ENCODE data around the gene ZSWIM3.
"Not testable (repeated sequence)": the region's sequence is repeated elsewhere in the genome, so short reads cannot be mapped to it uniquely, and the experiment has no call there.

The ZSWIM3 gene

DNA sequence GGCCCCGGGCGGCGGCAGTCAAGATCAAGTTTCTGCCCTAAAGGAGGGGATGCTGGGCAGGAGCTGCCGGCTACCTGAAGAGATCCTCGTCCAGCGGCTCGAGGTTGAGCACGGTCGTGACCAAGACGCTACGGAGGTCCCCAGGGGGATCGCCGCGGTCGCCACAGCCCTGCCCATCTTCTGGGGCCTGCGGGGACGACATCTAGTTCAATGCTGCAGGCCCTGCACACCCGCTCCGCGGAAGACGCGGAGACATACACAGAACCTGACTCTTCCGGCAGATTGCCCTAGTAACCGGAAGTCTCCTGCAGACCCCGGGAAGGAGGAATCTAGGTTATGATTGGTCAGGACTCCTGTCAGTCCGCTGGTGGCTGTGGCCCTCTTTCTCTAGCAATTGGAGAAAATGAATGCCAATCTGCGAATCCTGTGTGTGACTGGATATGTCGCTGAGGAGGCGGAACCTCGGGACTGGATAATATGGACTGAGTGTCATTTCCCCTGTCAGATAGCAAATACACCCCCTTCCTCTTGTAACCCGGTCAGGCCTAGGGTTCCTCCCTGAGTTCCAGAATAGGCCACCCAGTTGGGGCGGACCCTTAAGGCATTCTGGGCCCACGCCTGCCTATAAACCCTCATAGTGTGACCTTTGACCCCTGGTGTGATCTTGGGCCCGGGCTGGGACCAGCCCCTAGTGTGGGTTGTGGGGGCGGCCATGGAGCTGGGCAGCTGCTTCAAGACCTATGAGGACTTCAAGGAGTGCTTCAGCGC lies at the start of gene ZSWIM3, which contains the start of gene ACOT8:
Gene ZSWIM3 (plus strand): TSS at position 501 of the 768 bp plus-strand sequence. CDS start 212 bp downstream, at position 713.
Gene ACOT8 (minus strand): TSS at position 279 of the 768 bp plus-strand sequence. CDS start 77 bp downstream, at position 202.
- FAIRE-seq: peak; percentile 63

DNA sequence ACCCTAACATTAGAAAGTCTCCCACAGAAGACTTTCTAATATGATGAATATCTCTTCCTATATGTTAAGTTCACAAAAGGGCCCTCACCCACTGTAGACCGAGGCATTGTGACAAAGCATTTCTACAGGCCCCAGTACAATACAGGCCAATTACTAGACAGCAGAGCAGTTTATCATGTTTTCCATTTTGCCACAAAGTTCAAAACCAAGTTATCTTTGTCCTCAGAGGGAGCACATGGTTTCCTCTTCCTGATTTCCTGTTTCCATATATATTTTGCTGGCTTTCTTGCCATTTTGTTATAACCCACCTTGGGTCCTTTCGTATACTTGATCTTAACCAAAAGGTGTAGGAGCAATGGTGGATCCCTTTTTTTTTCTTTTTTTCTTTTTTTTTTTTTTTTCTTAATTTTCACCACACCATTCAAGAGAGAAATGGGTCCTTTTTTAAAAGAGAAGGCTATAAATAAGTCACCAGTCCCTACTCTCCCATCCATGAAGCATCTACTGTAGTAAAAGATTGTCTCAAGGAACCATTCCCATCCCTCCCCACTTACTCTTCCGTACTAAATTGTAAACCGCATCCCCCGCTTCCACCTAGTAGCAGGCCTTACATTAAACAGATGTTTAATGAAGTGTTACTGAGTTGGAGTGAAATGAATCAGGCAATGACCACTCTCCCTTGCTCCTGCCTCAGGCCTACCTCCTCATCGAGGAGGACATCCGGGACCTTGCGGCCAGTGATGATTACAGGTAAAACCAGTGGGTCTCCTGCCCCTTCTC lies 47.0 kb upstream of the ZSWIM3 start:
- no peak for FAIRE-seq

DNA sequence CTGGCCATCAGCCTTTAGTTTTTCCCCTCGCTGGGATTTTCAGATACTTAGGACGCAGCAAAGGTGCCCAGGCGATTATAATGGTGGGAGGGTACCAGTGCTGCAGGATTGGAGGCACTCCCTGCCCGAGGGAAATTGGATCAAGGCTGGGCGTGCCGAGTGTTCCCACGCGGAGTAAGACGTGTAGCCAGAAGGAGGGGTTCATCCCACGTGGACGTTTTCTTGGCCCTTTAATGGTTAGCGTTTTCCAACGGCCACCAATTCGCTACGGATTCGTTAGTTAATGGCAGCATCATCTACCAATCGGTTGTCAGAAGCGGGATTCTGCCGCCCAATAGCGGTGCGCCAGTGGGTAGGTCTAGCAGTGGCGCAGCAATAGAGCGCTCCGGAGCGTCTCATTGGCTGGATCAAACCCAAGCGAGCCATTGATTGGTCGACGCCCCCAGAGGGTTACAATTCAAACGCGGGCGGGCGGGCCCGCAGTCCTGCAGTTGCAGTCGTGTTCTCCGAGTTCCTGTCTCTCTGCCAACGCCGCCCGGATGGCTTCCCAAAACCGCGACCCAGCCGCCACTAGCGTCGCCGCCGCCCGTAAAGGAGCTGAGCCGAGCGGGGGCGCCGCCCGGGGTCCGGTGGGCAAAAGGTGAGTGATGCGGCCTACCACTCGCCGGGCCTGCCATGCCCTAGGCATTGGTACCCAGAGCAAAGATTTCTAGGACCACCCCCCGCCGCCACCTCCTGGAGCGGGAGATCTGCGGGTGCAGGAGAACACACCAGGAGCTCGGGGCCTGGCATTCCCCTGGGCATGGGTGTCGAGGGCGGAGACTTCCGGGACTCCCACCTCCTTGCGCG lies 45.0 kb upstream of the ZSWIM3 start, which contains the start of gene UBE2C:
Gene UBE2C (plus strand): TSS at position 488 of the 849 bp plus-strand sequence. CDS start 52 bp downstream, at position 540.
- peak; percentile 95 for FAIRE-seq

DNA sequence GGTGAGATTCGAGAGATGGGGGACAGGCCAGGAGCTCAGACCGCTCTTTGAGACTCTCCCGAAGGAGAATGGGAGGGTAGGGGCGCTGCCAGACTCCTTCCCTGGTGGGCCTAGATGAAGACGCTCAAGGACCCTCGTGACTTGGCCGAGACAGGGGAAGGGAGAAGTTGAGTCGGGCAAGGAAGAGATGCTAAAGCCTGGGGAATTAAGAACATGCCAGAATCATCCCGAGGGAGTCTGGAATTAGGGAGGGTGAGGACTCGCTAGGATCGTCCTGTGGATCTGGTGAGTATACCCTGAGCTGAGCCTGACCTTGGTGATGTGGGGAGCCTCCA lies 44.4 kb upstream of the ZSWIM3 start:
- no peak for FAIRE-seq

DNA sequence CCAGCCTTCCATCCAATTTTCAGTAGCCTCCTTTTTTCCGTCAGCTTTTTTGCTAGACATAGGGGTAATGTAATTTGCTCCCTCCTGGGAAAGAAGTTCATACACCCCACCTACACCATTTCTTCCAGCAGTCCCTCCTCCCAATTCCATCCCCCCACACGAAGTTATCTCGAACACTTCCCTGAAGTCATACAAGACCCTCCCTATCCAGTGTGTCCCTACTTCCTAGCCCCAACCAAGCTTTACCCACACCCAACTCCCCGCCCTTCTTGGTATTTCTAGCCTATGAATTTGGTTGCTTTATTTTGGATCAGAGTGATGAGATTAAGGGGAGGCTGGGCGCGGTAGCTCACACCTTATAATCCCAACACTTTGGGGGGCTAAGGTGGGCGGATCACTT lies 43.9 kb upstream of the ZSWIM3 start:
- FAIRE-seq: no peak

DNA sequence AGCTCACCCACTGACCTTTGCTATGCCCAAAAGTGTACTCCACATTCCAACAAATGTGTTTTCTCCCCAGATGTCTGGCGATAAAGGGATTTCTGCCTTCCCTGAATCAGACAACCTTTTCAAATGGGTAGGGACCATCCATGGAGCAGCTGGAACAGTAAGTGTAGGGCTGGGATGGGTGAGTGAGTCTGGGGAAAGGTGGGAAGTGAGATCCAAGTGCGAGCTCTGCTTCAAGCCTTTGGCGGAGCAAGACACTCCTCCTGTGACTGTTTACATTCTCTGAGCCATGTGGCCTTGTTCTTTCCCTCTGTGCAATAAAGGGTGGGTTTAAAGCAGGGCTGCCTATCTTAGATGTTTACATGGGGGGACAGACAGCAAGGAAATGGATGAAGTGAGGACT lies 43.1 kb upstream of the ZSWIM3 start:
- FAIRE-seq: no peak

DNA sequence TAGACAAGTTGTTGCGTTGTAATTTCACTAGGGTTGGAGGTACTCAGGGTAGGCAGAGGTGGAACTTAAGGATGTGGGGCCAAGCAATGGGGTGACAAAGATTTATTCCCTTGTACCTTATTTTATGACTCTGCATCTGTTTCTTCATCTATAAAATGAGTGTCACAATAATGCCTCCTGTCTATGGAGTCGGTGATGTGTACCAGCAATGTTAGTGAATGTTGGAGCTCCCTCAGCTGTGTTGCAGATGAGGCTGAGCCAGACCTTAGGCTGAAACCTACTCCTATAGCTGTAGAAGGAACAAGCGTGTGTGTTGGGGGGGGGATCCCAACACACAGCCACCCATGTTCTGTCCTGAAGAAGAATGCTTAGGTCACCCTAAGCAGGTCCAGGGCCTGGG lies 40.5 kb upstream of the ZSWIM3 start:
- FAIRE-seq: no peak

DNA sequence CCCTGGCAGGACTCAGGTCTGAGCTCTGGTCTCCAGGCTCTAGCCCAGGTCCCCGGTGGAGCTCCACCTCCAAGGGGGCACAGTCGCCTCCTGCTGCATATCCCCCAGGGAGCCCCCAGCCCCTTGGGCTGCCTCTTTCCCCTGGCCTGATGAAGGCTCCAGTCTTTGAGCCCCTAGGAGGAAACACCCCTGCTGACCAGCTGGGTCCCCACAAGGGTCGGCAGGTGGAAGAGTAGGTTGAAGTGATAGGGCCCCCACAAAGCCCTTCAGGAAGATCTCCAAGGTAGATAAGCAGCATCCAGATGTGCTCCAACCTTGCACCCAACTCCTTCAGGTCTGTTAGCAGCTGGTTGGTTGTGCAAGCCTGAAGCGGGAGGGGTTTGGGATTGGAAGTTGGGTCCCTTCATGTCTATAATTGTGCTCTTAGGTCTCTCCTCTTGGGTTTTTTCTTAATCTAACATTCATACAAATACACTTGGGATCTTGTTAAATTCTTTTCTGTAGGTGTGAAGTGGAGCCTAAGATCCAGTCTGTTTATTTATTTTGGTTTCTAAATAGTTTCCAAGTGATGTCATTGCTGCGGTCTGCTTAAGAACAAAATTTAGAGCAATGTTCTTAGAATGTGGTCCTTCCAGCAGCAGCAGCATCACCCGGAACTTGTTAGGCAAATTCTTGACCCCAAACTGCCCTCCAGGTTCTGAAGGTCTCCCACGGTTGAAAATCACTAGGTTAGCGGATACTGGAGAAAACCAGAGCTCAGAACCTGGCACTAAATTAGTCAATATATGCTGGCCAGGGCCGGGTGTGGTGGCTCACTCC lies 39.8 kb upstream of the ZSWIM3 start:
- FAIRE-seq: no peak

DNA sequence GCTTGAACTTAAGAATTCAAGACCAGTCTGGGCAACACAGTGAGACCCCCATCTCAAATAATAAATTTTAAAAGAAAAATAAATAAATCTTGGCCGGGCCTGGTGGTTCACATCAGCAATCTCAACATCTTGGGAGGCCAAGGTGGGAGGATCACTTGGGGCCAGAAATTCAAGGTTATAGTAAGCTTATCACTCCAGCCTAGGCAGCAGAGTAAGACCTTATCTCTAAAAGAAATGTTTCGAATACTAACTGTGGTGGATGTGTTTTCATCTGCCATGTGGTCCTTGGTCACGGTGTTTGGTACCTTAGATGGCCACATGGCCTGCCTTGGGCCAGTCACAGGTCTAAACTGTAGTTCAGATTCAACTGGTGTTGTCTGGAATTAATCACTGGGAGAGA lies 39.2 kb upstream of the ZSWIM3 start:
- no peak for FAIRE-seq

DNA sequence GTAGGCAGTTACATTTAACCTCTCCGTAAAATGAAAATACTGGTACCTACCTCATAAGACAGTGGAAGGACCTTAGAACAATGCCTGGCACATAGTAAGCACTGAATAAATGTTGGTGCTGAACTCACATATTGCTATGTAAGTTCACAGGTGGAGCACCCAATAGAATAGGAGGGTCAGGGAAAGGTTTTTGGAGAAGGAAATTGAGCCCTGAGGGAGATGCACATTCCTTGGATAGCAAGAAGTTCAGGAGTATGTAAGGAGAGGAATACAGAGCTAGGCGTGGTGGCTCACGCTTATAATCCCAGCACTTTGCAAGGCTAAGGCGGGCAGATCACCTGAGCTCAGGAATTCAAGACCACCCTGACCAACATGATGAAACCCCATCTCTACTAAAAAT lies 37.9 kb upstream of the ZSWIM3 start:
- no peak for FAIRE-seq

DNA sequence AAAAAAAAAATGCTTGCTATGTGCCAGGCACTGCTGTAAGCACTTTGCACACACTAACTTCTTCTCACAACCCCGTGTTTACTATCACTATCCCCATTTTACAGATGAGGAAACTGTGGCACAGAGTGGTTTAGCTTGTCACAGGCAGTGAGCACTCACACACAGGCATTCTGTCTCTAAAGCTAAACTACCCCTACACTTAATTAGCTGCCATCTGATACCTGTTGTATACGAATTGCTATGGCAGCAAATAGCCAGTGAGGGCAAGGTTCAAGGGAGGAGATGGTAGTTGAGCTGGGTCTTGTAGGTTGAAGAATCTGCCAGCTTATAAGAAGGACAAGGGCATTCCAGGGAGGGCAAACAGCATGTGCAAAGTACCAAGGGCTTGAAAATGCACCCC lies 35.5 kb upstream of the ZSWIM3 start:
- no peak for FAIRE-seq

DNA sequence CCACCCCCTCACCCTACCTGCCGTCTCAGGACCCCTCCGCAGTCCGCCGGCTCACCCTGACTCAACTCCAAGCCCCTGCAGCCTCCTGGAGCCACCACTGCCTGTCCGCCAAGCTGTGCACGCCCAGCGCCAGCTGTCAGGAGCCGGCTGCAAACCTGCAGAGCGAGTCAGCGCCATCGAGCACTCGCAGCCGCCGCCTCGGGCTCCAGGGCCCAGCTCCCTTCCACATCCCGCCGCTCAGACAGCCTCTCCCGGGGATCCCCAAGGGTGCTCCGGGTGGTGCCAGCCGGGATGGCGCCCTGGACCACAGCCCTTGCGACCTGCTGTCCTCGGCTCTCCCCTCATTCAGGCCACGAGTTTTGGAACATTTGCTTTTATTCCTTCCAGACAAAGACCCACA lies 34.6 kb upstream of the ZSWIM3 start:
- no peak for FAIRE-seq

DNA sequence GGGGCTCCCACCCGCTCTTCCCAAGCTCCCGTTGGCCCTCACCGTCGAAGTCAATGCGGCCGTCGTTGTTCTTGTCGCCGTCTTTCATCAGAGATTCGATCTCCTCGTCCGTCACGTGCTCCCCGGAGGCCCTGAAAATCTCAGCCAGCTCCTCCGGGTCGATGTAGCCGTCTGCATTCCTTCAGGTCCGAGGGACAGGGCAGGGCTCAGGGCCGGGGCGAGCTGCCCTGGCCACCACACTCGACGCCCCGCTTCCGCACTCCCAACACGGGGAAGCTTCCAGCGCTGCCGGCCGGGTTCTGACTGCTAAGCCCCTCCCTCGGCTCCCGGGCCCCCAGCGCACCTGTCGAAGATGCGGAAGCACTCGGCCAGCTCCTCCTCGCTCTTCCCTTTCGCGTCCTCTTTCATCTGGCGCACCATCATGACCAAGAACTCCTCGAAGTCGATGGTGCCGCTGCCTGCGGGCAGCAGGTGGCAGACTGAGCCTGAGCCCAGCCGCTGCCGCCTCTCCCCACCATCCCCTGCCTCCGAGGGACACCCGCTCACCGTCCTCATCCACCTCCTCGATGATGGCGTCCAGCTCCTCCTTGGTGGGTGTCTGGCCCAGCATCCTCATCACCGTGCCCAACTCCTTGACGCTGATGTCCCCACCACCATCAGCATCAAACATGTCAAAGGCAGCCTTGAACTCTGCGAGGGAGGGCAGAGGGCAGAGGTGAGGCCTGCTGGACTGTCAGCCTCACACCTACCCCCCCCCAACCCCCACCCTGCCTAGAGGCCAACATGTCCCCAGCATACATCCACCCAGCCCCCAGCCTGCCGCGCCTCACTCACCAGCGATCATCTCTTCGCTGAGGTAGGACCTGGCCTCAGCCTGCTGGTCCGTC lies 33.2 kb upstream of the ZSWIM3 start:
- FAIRE-seq: no peak

DNA sequence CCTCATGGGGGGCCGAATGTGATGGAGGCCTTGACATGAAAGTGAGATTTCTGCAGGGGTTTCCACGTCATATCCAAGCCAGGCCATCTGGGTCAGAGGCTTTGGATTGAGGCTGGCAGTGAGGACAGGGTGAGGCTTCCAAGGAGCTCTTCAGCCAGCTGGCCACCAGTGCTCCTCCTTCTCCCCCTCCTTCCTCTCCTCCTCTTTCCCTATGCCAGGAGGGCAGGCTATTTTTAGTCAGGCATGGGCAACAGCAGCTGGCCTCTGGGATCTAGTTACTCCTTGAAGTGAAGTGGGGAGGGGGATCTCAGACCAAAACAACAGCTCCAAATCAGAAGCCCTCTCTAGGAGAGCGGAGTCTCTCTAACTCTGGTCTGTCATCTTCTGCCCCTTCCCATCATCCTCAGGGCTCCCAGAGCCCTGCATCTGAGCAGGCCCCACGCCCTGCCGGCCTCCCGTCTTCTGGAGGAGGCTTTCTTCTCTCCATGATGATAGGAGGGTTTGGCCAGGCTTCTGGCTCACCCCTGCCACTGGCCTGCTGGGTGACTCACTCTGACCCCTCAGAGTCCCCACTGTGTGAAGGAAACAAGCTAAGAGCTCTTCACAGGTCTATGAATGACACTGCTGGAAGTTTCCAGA lies 30.9 kb upstream of the ZSWIM3 start:
- FAIRE-seq: no peak

DNA sequence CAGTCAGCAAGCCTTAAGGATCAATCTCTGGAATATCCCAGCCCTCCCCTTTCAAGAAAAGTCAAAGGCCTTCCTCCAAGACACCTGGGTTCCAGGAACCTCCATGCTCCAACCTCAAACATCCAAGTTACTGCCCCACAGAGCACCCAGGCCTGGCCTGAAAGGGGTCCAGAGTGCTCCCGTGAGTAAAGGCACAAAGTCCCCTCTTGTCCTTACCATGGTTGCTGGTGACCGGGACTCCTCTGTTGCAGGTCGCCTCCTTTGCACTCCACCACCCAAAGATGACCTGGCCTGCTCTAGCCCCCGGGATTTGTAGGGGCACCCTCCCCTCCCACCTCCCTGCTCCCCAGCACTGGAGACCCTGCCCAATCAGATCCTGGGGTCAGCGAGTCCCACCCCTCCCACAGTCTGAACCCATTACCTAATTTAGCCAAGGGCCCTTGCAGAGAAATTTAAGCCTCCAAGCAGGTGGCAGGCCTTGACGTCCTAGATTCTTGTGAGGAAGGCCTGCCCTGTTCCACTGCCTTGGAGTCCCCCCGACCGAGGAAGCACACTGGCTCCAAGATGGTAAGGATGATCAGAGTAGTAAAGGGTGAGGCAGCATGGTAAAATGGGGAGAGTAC lies 30.3 kb upstream of the ZSWIM3 start, which contains the start of gene TNNC2:
Gene TNNC2 (minus strand): TSS at position 283 of the 623 bp plus-strand sequence. CDS start 64 bp downstream, at position 219.
- FAIRE-seq: no peak

DNA sequence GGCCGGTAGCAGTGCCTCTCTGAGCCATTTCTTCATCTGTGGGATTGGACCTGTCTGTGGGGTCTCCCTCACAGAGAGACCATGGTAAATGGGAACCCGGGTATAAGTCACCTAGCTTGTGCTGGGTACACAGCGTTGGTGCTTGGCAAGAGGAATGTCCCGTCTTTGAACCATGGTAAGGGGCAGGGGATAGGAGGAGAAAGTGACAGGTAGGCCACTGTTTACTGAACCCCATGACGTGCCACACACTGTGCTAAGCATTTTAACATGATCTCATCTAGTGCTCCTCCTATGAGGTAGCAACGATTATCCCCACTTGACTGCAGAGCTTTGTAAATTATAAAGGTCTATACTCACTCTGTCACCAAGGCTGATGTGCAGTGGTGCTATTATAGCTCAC lies 29.7 kb upstream of the ZSWIM3 start:
- no peak for FAIRE-seq

DNA sequence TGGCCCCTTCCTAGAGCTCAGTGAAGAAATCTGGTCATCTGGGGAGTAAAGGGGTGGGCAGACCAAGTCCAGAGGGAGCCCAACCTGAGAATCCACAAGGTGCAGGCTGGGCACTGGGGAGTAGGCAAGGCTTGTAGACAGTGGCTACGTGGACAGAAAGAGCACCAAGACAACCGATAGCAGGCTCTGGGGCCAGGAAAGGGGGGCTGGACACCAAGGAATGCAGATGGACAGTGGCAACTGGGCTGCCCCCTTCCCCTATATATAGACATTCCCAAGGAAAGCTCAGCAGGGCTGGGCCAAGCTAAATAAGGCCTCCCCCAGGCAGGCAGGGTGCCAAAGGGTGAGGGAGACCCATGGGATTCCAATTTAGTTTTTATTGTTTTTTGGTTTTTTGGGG lies 28.8 kb upstream of the ZSWIM3 start:
- no peak for FAIRE-seq

DNA sequence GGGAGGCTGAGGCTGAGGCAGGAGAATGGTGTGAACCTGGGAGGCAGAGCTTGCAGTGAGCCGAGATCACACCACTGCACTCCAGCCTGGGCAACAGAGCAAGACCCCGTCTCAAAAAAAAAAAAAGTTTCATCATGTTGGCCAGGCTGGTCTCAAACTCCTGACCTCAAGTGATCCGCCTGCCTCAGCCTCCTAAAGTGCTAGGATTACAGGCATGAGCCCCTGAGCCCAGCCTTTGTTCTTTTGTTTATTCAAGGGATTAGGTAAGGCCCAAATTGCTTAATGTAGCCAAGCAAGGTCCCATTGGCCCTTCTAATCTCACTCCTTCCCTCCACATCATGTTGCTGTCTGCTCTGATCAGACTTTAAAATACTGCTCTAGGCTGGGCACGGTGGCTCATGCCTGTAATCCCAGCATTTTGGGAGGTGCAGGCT lies 27.7 kb upstream of the ZSWIM3 start:
- not testable (repeated sequence) for FAIRE-seq

DNA sequence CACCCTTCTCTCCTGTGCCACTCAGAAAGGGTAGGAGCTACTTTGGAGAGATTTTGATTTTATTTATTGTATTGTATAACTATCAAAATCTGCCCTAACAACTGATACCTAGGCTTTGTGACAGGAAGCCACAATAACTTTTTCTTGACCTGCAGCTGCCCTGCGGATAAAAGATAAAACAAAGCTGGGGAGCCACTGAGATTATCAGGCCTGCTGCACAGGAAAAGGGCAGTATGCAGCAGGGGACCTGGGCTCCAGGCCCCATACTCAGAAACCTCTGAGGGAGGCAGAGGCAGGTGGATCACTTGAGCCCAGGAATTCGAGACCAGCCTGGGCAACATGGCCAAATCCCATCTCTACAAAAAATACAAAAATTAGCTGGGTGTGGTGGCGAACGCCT lies 24.8 kb upstream of the ZSWIM3 start:
- FAIRE-seq: no peak
